HG03432 (cell line): Measurements from ENCODE around the gene LRRC63.

ENCODE experiments used
- ATAC-seq: cut with Tn5 transposase; IDR thresholded peaks from one replicate; pipeline ENCODE4 v1.9.1; 2021; ENCODE audit warnings: mild to moderate bottlenecking, moderate library complexity; ENCODE audit not compliant: unreplicated experiment

LRRC63 gene

DNA sequence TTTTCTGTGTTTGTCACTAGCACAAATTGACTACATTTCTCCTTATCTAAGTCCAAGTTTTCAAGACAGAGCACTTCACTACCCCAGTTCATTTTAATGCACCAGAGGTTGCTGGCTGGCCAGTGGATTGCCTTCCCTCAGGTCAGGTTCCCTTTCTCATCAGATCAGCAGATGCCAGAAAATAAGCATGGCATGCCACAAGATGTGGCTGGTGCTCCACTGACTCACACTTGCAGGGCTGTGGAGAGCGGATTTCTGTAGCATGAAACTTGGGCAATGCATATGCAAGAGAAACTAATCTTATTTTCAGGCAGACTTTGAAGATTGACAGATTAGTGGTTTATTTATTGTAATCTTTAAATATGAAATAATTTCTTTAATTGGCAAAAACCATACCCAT is 95.8 kb downstream of the LRRC63 start:
- ATAC-seq, result no peak

- ATAC-seq, result no peak
These were observed 98.3 kb downstream of the LRRC63 start for GRCh38 chr13:46310066-46310465.

GRCh38 chr13:46311217-46311616 is 99.5 kb downstream of the LRRC63 start:
- no peak for ATAC-seq

DNA sequence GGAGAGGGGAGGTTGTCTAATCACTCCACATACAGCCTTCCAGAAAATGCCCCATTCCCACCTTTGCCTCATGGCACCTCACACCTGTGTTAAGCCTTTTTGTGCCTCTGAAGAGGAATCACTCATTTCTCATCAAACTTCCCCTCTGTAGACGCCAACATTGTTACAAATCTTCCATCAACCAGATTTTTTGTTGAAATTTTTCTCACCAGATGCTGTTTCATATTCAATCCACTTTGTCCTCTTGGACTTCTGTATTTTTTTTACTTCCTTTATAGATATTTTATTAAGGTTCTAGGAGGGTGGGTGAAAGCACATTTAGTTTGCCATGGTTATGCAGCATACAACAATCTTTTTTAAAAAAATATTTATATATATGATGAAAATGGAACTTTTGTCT is 101.3 kb downstream of the LRRC63 start:
- ATAC-seq, result no peak

- no peak for ATAC-seq
These were observed 101.9 kb downstream of the LRRC63 start for GRCh38 chr13:46313432-46314257.

DNA sequence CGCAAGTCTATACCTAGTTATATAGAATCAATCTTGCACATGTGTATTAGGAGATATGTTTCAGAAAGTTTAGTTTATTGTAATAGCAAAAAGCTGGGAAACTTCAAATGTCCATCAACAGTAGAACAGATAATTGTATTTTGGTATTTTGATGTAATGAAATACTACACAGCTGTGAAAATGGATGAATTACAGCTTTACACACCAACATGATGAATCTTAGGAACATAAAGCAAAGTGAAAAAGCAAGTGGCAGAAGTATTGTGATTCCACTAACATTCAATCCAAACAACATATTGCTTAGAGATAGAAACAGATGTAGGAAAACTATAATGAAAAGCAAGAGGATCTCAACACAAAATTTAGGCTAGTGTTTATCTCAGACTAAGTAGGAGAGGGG is 102.9 kb downstream of the LRRC63 start:
- ATAC-seq, result no peak

- no peak for ATAC-seq
These were observed 103.3 kb downstream of the LRRC63 start for GRCh38 chr13:46315036-46315435.

DNA sequence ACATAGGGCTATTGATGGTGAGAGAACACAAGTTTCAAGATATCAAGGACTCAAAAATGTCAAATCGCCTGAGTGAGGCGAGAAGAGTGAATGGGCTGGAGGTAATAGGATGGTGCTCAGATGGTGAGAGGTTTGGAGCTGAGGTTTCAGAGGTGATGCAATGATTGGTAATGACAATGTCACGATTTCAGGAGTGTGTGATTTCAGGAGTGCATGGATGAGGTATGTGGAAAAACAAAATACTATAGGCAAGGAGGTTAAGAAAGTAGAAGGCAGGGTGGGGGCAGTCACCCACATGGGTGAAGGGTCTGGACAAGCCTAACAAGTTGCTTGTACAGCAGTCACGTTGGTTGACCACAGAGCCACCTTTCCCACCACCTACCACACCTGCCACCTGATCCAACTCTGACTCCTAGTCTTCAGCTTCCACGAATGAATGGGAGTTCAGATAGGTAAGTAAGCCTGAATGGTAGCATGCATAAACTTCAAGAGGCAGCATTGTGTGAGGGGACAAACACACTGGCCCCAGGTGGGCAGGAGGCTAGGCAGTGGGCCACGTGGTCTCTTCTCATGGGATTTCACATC is 103.9 kb downstream of the LRRC63 start:
- ATAC-seq, result no peak

DNA sequence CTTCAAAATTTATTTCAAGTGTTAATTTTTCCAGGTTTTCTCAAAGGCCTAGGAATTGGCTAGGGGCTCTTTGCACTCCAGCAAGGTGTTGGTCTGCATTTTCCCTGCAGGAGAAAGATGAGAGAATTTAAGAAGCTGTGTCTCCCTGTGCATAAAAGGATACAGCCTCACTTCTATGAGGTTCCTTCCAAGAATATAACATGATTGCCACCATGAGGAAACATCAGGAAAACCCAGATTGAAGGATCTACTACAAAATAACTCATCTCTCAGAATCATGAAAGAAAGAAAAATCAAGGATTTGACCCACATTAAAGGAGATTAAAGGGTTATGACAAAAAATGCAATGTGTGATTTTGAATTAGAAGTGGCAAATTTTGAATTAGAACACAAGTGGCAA is 105.4 kb downstream of the LRRC63 start:
- ATAC-seq, result no peak

DNA sequence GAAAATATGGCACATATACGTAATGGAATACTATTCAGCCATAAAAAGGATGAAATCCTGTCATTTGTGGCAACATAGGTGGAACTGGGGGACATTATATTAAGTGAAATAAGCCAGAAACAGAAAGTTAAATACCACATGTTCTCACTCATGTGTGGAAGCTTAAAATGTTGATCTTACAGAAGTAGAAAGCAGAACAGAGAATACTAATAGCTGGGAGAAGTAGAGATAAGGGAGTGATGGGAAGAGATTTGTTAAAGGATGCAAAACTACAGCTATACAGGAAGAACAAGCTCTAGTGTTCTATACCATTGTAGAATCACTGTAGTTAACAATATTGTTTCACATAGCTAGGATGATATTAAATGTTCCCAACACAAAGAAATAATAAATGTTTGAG is 107.3 kb downstream of the LRRC63 start:
- no peak for ATAC-seq

DNA sequence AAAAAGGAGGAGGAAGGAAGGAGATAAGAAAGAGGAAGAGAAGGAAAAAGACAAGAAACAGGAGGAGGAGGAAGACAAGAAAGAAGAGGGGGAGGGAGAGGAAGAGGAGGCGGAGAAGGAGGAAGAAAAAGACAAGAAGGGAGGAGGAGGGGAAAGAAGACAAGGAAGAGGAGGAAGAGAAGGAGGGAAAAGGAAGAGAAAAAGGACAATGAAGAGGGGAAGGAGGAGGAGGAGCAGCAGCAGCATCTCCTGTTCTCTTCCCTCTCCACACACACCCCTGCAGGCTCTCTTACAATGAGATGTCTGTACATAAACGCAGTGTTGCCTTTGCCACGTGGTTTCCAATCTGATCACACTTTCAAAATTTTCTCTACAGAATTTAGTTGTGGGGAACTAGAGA is 108.7 kb downstream of the LRRC63 start:
- no peak for ATAC-seq

DNA sequence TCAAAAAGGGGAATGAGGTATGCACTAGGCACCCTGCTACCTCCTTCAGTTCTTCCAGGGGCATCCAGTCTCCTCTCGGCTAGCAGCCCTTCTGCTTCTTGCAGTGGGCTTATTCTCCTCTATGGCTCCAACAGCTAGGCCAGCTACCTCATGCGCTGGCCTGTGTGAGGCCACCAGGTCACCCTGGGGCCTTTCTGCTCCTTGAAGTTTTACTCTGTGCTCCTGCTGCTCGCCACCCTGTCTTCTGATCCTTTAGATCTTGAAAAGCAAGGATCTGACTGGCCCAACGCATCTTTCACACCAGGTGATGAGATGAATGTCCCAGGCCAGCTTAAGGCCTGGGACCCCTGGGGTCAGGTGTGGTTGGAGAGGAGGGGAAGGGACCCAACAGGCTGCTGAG is 109.1 kb downstream of the LRRC63 start:
- no peak for ATAC-seq

DNA sequence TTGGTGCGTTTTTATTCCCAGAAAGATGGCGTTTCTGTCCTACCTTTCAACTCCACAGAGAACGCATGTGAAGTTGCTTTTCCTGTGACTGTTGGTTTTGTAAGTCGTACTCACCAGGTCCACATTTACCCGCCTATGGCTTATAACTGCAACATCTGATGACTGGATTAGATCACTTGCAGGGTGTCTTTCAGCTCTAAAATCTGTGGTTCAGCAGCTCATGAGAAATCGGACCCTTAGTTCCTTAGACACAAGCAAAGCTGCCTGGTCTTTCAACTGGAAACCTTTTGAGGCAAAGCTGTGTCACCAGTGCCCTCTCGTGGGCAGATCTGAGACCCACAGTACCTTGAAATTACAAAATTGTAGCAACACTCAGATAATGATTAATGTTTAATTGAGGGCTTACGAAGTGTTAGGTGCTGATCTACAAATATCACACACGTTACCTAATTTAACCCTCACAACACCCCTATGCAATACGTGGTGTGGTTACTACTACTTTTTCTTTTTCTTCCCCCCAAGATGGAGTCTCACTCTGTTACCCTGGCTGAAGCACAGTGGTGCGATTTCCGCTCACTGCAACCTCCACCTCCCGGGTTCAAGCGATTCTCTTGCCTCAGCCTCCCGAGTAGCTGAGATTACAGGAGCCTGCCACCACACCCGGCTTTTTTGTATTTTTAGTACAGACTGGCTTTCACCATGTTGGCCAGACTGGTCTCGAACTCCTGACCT is 109.9 kb downstream of the LRRC63 start:
- ATAC-seq, result peak; percentile 54

DNA sequence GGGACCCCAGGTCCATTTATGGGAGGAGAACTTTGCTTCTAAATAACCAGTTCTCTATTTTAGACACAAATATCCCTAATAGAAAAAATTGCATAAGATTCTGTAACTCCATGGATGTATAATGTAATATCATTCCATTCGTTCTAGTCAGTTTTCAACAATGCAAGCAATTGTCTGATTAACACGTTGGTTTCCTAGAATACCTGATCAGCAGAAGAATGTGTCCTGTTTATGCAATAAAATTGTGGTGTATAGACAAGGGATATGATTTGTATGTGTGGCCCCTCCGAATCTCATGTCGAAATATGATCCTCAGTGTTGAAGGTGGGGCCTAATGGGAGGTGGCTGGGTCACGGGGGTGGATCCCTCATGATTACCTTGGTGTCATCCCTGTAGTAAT is 113.2 kb downstream of the LRRC63 start:
- ATAC-seq, result no peak
